T-helper 2 cell treated with Interferon-gamma antibody and Interleukin-4, amounts not matched to agents 5 μg/mL and 100 μg/mL, for 36 hours (primary cell): ENCODE measurements around the gene UNK.
"Not testable (repeated sequence)": the region's sequence is repeated elsewhere in the genome, so short reads cannot be mapped to it uniquely, and the experiment has no call there.

ENCODE experiments used
- DNase-seq: peaks from one replicate; pipeline ENCODE4 v3.0.0; 2021; ENCODE audit warnings: low spot score
- H3K27ac Mint-ChIP-seq: one replicate; pipeline ENCODE4 v1.8.0; 2021; ENCODE audit warnings: mild to moderate bottlenecking, mixed read lengths
- H3K27me3 Mint-ChIP-seq: one replicate; pipeline ENCODE4 v1.8.0; 2021; ENCODE audit warnings: low read depth, mixed read lengths
- H3K36me3 Mint-ChIP-seq: one replicate; pipeline ENCODE4 v1.8.0; 2021; ENCODE audit warnings: low read depth, mixed read lengths
- H3K4me1 Mint-ChIP-seq: one replicate; pipeline ENCODE4 v1.8.0; 2021; ENCODE audit warnings: low read depth, mixed read lengths
- H3K4me3 Mint-ChIP-seq: one replicate; pipeline ENCODE4 v1.8.0; 2022; ENCODE audit warnings: mild to moderate bottlenecking, moderate library complexity, mixed read lengths
- H3K9me3 Mint-ChIP-seq: one replicate; pipeline ENCODE4 v1.8.0; 2021; ENCODE audit warnings: mixed read lengths

Gene UNK

GRCh38 chr17:75785016-75785890 is 647 bp downstream of the UNK start:
- Mint-ChIP-seq H3K4me3 (peak overlapping the region; percentile 92), H3K27ac (peak overlapping the region; percentile 100), H3K36me3 (peaks cover 11% of the 10 kb centered on the region), H3K4me1 (peaks cover 38% of the 10 kb centered on the region), H3K9me3 (no peaks in the 10 kb centered on the region), H3K27me3 (no peaks in the 10 kb centered on the region)
- peak; percentile 90 for DNase-seq

GRCh38 chr17:75791254-75791653 is 6.6 kb downstream of the UNK start:
- Mint-ChIP-seq H3K9me3 (no peaks in the 10 kb centered on the region), H3K36me3 (peaks cover 28% of the 10 kb centered on the region), H3K27ac (no peak overlapping the region), H3K27me3 (no peaks in the 10 kb centered on the region), H3K4me1 (peaks cover 35% of the 10 kb centered on the region), H3K4me3 (no peak overlapping the region)
- no peak for DNase-seq

- no peak for DNase-seq
- peak overlapping the region; percentile 60 for H3K27ac Mint-ChIP-seq
- no peaks in the 10 kb centered on the region for H3K9me3 Mint-ChIP-seq
- H3K4me3 Mint-ChIP-seq, result peak overlapping the region; percentile 18
- H3K27me3 Mint-ChIP-seq, result no peaks in the 10 kb centered on the region
- peaks cover 27% of the 10 kb centered on the region for H3K4me1 Mint-ChIP-seq
- H3K36me3 Mint-ChIP-seq, result peaks cover 26% of the 10 kb centered on the region
Observed at GRCh38 chr17:75793460-75793859, 8.9 kb downstream of the UNK start.

- H3K36me3 Mint-ChIP-seq, result peaks cover 30% of the 10 kb centered on the region
- no peaks in the 10 kb centered on the region for H3K27me3 Mint-ChIP-seq
- H3K4me3 Mint-ChIP-seq, result no peak overlapping the region
- DNase-seq, result no peak
- H3K27ac Mint-ChIP-seq, result no peak overlapping the region
- no peaks in the 10 kb centered on the region for H3K9me3 Mint-ChIP-seq
- H3K4me1 Mint-ChIP-seq, result peaks cover 25% of the 10 kb centered on the region
Observed at GRCh38 chr17:75795820-75796607, 11.4 kb downstream of the UNK start.

- no peaks in the 10 kb centered on the region for H3K9me3 Mint-ChIP-seq
- no peak for DNase-seq
- H3K27me3 Mint-ChIP-seq, result no peaks in the 10 kb centered on the region
- peaks cover 15% of the 10 kb centered on the region for H3K36me3 Mint-ChIP-seq
- peaks cover 15% of the 10 kb centered on the region for H3K4me1 Mint-ChIP-seq
- no peak overlapping the region for H3K4me3 Mint-ChIP-seq
- H3K27ac Mint-ChIP-seq, result no peak overlapping the region
Observed at GRCh38 chr17:75799402-75799801, 14.8 kb downstream of the UNK start.

GRCh38 chr17:75803883-75804282 is 19.3 kb downstream of the UNK start:
- no peaks in the 10 kb centered on the region for H3K27me3 Mint-ChIP-seq

GRCh38 chr17:75806822-75807500 is 22.4 kb downstream of the UNK start:
- Mint-ChIP-seq H3K27me3 (no peaks in the 10 kb centered on the region), H3K9me3 (no peaks in the 10 kb centered on the region), H3K27ac (no peak overlapping the region), H3K36me3 (no peaks in the 10 kb centered on the region), H3K4me1 (peaks cover 11% of the 10 kb centered on the region), H3K4me3 (no peak overlapping the region)
- no peak for DNase-seq

More at GRCh38 chr17:75803883-75804282, 19.3 kb downstream of the UNK start:
- Mint-ChIP-seq H3K36me3 (peaks cover 6% of the 10 kb centered on the region), H3K27ac (peak overlapping the region; percentile 31), H3K4me1 (peaks cover 13% of the 10 kb centered on the region), H3K9me3 (no peaks in the 10 kb centered on the region), H3K4me3 (no peak overlapping the region)
- DNase-seq, result no peak

GRCh38 chr17:75807861-75808260 is 23.3 kb downstream of the UNK start:
- no peaks in the 10 kb centered on the region for H3K9me3 Mint-ChIP-seq
- H3K4me3 Mint-ChIP-seq, result no peak overlapping the region
- DNase-seq, result no peak
- peaks cover 11% of the 10 kb centered on the region for H3K4me1 Mint-ChIP-seq
- peaks cover 5% of the 10 kb centered on the region for H3K36me3 Mint-ChIP-seq
- H3K27ac Mint-ChIP-seq, result peak overlapping the region; percentile 16
- no peaks in the 10 kb centered on the region for H3K27me3 Mint-ChIP-seq

GRCh38 chr17:75808549-75808904 is 23.9 kb downstream of the UNK start:
- H3K4me1 Mint-ChIP-seq, result peaks cover 8% of the 10 kb centered on the region
- H3K27me3 Mint-ChIP-seq, result no peaks in the 10 kb centered on the region
- H3K4me3 Mint-ChIP-seq, result no peak overlapping the region
- peaks cover 6% of the 10 kb centered on the region for H3K36me3 Mint-ChIP-seq
- H3K27ac Mint-ChIP-seq, result peak overlapping the region; percentile 66
- DNase-seq, result no peak
- H3K9me3 Mint-ChIP-seq, result no peaks in the 10 kb centered on the region

GRCh38 chr17:75808905-75809621 is 24.5 kb downstream of the UNK start:
- no peak overlapping the region for H3K4me3 Mint-ChIP-seq
- no peak for DNase-seq
- H3K9me3 Mint-ChIP-seq, result no peaks in the 10 kb centered on the region
- H3K4me1 Mint-ChIP-seq, result peaks cover 3% of the 10 kb centered on the region
- H3K27ac Mint-ChIP-seq, result no peak overlapping the region
- H3K36me3 Mint-ChIP-seq, result peaks cover 6% of the 10 kb centered on the region
- H3K27me3 Mint-ChIP-seq, result no peaks in the 10 kb centered on the region

GRCh38 chr17:75809631-75810111 is 25.1 kb downstream of the UNK start:
- Mint-ChIP-seq H3K27ac (no peak overlapping the region), H3K9me3 (no peaks in the 10 kb centered on the region), H3K4me1 (peaks cover 1% of the 10 kb centered on the region), H3K4me3 (no peak overlapping the region), H3K27me3 (no peaks in the 10 kb centered on the region), H3K36me3 (peaks cover 6% of the 10 kb centered on the region)
- DNase-seq, result no peak

GRCh38 chr17:75810216-75810615 is 25.6 kb downstream of the UNK start:
- Mint-ChIP-seq H3K4me3 (no peak overlapping the region), H3K27me3 (no peaks in the 10 kb centered on the region), H3K36me3 (peaks cover 8% of the 10 kb centered on the region), H3K4me1 (peaks cover 1% of the 10 kb centered on the region), H3K27ac (no peak overlapping the region), H3K9me3 (no peaks in the 10 kb centered on the region)
- DNase-seq, result no peak

GRCh38 chr17:75810756-75811155 is 26.1 kb downstream of the UNK start:
- H3K9me3 Mint-ChIP-seq, H3K27me3 Mint-ChIP-seq, H3K27ac Mint-ChIP-seq, H3K4me3 Mint-ChIP-seq, H3K4me1 Mint-ChIP-seq, H3K36me3 Mint-ChIP-seq, DNase-seq: not testable (repeated sequence)
